Liver (tissue), 9 donors: ENCODE measurements around the gene IGHMBP2. TPM values are rescaled to one million over a fixed set of nuclear protein-coding genes. Genes with fewer than 3 reads are reported as not detected.

ENCODE experiments used
- DNase-seq: peaks from one replicate; pipeline ENCODE4 v3.0.0-alpha.2; 2017; ENCODE audit warnings: low spot score
- H3K27ac ChIP-seq, 2 donors: one replicate each; pipeline ENCODE4 v1.7.0; 2013; ENCODE audit warnings: inconsistent platforms in 2 of 2, low read length in 2 of 2, control low read depth in 1 of 2, low read depth in 1 of 2, mild to moderate bottlenecking in 1 of 2
- H3K27me3 ChIP-seq, 4 donors: one replicate each; pipeline versions ENCODE4 v1.6.1 to v1.7.0; 2013; ENCODE audit warnings: low read length in 3 of 4, inconsistent platforms in 1 of 4, mild to moderate bottlenecking in 1 of 4, moderate library complexity in 1 of 4; ENCODE audit not compliant: control insufficient read depth in 4 of 4, insufficient read depth in 4 of 4
- H3K36me3 ChIP-seq, 4 donors: one replicate each; pipeline versions ENCODE4 v1.6.1 to v1.7.0; 2013; ENCODE audit warnings: low read length in 3 of 4, mild to moderate bottlenecking in 3 of 4, low read depth in 1 of 4, moderate library complexity in 1 of 4; ENCODE audit not compliant: control insufficient read depth in 4 of 4, insufficient read depth in 3 of 4
- H3K4me1 ChIP-seq, 4 donors: one replicate each; pipeline versions ENCODE4 v1.6.1 to v1.7.0; 2013; ENCODE audit warnings: low read length in 3 of 4, mild to moderate bottlenecking in 3 of 4, moderate library complexity in 1 of 4; ENCODE audit not compliant: control insufficient read depth in 4 of 4, insufficient read depth in 4 of 4
- H3K4me3 ChIP-seq, 3 donors: one replicate each; pipeline versions ENCODE4 v1.6.1 to v1.7.0; 2013; ENCODE audit warnings: low read length in 3 of 3, control low read depth in 1 of 3, low read depth in 1 of 3, mild to moderate bottlenecking in 1 of 3
- H3K9ac ChIP-seq, 2 donors: one replicate each; pipeline ENCODE4 v1.7.0; 2013; ENCODE audit warnings: low read length in 2 of 2, mild to moderate bottlenecking in 2 of 2, moderate library complexity in 2 of 2, control low read depth in 1 of 2, low read depth in 1 of 2
- H3K9me3 ChIP-seq, 4 donors: one replicate each; pipeline versions ENCODE4 v1.6.1 to v1.7.0; 2013; ENCODE audit warnings: low read length in 3 of 4; ENCODE audit not compliant: control insufficient read depth in 4 of 4
- ATF3 ChIP-seq: IDR thresholded peaks from 2 replicates; pipeline ENCODE4 v1.6.1; 2016; ENCODE audit warnings: antibody characterized with exemption
- CTCF ChIP-seq: fragments of 150-350 bp; IDR thresholded peaks from 2 replicates; pipeline ENCODE4 v1.5.1; 2017; ENCODE audit warnings: improper control_type of control experiment, low read depth, low read length; ENCODE audit not compliant: missing input control
- EGR1 ChIP-seq, 2 donors: IDR thresholded peaks; 2 replicates each; pipeline ENCODE4 v1.6.1; 2016 to 2018; ENCODE audit warnings: antibody characterized with exemption in 2 of 2, low read depth in 2 of 2
- FOXA1 ChIP-seq: IDR thresholded peaks from 2 replicates; pipeline ENCODE4 v1.6.1; 2016; ENCODE audit warnings: antibody characterized with exemption
- FOXA2 ChIP-seq: IDR thresholded peaks from 2 replicates; pipeline ENCODE4 v1.6.1; 2016; ENCODE audit warnings: antibody characterized with exemption
- GABPA ChIP-seq, 2 donors: IDR thresholded peaks in 1 of 2; conservative IDR thresholded peaks in 1 of 2; 2 replicates each; pipeline ENCODE4 v1.6.1; 2016; ENCODE audit warnings: antibody characterized with exemption in 2 of 2, mild to moderate bottlenecking in 1 of 2, moderate library complexity in 1 of 2
- HNF4A ChIP-seq, 2 donors: conservative IDR thresholded peaks; 2 replicates each; pipeline ENCODE4 v1.6.1; 2016; ENCODE audit warnings: antibody characterized with exemption in 2 of 2, mild to moderate bottlenecking in 2 of 2
- HNF4G ChIP-seq: IDR thresholded peaks from 2 replicates; pipeline ENCODE4 v1.6.1; 2016; ENCODE audit warnings: antibody characterized with exemption
- JUND ChIP-seq, 2 donors: IDR thresholded peaks; 2 replicates each; pipeline ENCODE4 v1.6.1; 2016; ENCODE audit warnings: antibody characterized with exemption in 2 of 2
- MAX ChIP-seq: IDR thresholded peaks from 2 replicates; pipeline ENCODE4 v1.6.1; 2016; ENCODE audit warnings: antibody characterized with exemption
- NR2F2 ChIP-seq: IDR thresholded peaks from 2 replicates; pipeline ENCODE4 v1.6.1; 2016; ENCODE audit warnings: antibody characterized with exemption
- RAD21 ChIP-seq, 2 donors: IDR thresholded peaks; 2 replicates each; pipeline ENCODE4 v1.6.1; 2016; ENCODE audit warnings: antibody characterized with exemption in 2 of 2, mild to moderate bottlenecking in 2 of 2
- RXRA ChIP-seq, 2 donors: IDR thresholded peaks; 2 replicates each; pipeline ENCODE4 v1.6.1; 2017 to 2018; ENCODE audit warnings: antibody characterized with exemption in 2 of 2, mild to moderate bottlenecking in 1 of 2
- SP1 ChIP-seq: IDR thresholded peaks from 2 replicates; pipeline ENCODE4 v1.6.1; 2018; ENCODE audit warnings: antibody characterized with exemption, mild to moderate bottlenecking
- TAF1 ChIP-seq: conservative IDR thresholded peaks from 2 replicates; pipeline ENCODE4 v1.6.1; 2016; ENCODE audit warnings: antibody characterized with exemption, mild to moderate bottlenecking
- YY1 ChIP-seq: IDR thresholded peaks from 2 replicates; pipeline ENCODE4 v1.6.1; 2016; ENCODE audit warnings: antibody characterized with exemption, mild to moderate bottlenecking
- WGBS: extraction: QIAGEN DNeasy Blood & Tissue Kit; methylation state at CpG from one replicate; pipeline ENCODE4 v1.1.7; 2013; 5-methylcytosine and 5-hydroxymethylcytosine counted together
- polyA plus RNA-seq, 2 donors: library from polyadenylated mRNA; stranded (reverse) in 1 of 2; unstranded in 1 of 2; fragments of 200-250 nt in 1 of 2; fragments of >200 nt in 1 of 2; fragmentation: Nextera tagmentation in 1 of 2; extraction: Ambion mirVana in 1 of 2; gene quantifications; one replicate each; pipeline versions ENCODE4 v1.2.1 to v1.2.3, GENCODE V29; 2013 to 2015
- total RNA-seq, 2 donors: library from RNA; depleted of rRNA; stranded (reverse); fragments of >200 nt; gene quantifications; one replicate each; pipeline ENCODE4 v1.2.3, GENCODE V29; 2014
- TF ChIP-seq, protein P1 (sequence below): IDR thresholded peaks from 2 replicates; pipeline ENCODE4 v1.6.1; 2016; ENCODE audit warnings: antibody characterized with exemption
- TF ChIP-seq, protein P2 (sequence below): IDR thresholded peaks from 2 replicates; pipeline ENCODE4 v1.6.1; 2016; ENCODE audit warnings: antibody characterized with exemption, mild to moderate bottlenecking
- donor health status: healthy.
- donor health status: healthy.
- donor health status: healthy.
- donor health status: healthy.
- donor health status: healthy.

Gene IGHMBP2
- total and polyA plus RNA-seq, 4 donors, result 5.7 to 14.0 (median 7.0) TPM

- Histone ChIP-seq H3K4me3 (no peak overlapping the region), H3K27me3 (no peaks in the 10 kb centered on the region), H3K27ac (no peak overlapping the region), H3K9ac (no peak overlapping the region), H3K9me3 (no peaks in the 10 kb centered on the region), H3K4me1 (no peaks in the 10 kb centered on the region), H3K36me3 (peaks cover 15 to 65% (median 28%) of the 10 kb centered on the region in 4 donors)
- TF ChIP-seq MAX, result no peak
- no peak for TF ChIP-seq RXRA (IDR thresholded peaks at IDR 0.05)
- TF ChIP-seq SP1, result no peak
- TF ChIP-seq NR2F2, result no peak
- TF ChIP-seq GABPA (IDR thresholded peaks at IDR 0.05 in 1 of 2, conservative IDR thresholded peaks at IDR 0.05 in 1 of 2), result no peak
- TF ChIP-seq TAF1, result no peak
- TF ChIP-seq, protein P1, sequence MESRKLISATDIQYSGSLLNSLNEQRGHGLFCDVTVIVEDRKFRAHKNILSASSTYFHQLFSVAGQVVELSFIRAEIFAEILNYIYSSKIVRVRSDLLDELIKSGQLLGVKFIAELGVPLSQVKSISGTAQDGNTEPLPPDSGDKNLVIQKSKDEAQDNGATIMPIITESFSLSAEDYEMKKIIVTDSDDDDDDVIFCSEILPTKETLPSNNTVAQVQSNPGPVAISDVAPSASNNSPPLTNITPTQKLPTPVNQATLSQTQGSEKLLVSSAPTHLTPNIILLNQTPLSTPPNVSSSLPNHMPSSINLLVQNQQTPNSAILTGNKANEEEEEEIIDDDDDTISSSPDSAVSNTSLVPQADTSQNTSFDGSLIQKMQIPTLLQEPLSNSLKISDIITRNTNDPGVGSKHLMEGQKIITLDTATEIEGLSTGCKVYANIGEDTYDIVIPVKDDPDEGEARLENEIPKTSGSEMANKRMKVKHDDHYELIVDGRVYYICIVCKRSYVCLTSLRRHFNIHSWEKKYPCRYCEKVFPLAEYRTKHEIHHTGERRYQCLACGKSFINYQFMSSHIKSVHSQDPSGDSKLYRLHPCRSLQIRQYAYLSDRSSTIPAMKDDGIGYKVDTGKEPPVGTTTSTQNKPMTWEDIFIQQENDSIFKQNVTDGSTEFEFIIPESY, result no peak
- TF ChIP-seq EGR1 (IDR thresholded peaks at IDR 0.05; ENCODE audit: low read depth in 2 of 2), result no peak
- TF ChIP-seq RAD21 (IDR thresholded peaks at IDR 0.05), result no peak
- TF ChIP-seq JUND (IDR thresholded peaks at IDR 0.05), result no peak
- TF ChIP-seq, protein P2, sequence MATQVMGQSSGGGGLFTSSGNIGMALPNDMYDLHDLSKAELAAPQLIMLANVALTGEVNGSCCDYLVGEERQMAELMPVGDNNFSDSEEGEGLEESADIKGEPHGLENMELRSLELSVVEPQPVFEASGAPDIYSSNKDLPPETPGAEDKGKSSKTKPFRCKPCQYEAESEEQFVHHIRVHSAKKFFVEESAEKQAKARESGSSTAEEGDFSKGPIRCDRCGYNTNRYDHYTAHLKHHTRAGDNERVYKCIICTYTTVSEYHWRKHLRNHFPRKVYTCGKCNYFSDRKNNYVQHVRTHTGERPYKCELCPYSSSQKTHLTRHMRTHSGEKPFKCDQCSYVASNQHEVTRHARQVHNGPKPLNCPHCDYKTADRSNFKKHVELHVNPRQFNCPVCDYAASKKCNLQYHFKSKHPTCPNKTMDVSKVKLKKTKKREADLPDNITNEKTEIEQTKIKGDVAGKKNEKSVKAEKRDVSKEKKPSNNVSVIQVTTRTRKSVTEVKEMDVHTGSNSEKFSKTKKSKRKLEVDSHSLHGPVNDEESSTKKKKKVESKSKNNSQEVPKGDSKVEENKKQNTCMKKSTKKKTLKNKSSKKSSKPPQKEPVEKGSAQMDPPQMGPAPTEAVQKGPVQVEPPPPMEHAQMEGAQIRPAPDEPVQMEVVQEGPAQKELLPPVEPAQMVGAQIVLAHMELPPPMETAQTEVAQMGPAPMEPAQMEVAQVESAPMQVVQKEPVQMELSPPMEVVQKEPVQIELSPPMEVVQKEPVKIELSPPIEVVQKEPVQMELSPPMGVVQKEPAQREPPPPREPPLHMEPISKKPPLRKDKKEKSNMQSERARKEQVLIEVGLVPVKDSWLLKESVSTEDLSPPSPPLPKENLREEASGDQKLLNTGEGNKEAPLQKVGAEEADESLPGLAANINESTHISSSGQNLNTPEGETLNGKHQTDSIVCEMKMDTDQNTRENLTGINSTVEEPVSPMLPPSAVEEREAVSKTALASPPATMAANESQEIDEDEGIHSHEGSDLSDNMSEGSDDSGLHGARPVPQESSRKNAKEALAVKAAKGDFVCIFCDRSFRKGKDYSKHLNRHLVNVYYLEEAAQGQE, result no peak
- TF ChIP-seq YY1, result no peak
- no peak for TF ChIP-seq ATF3
- no peak for TF ChIP-seq HNF4A (conservative IDR thresholded peaks at IDR 0.05)
- no peak for TF ChIP-seq CTCF
- no peak for TF ChIP-seq FOXA1
- no peak for TF ChIP-seq HNF4G
- no peak for TF ChIP-seq FOXA2
- DNase-seq, result no peak
- WGBS, result 97% methylated on average over 21 of the region's 21 CpGs
These were observed 27.5 kb downstream of the IGHMBP2 start for GRCh38 chr11:68930991-68931855.
